B cell (primary cell): Measurements from ENCODE around the gene MICALL2. TPM values are rescaled to one million over a fixed set of nuclear protein-coding genes. Genes with fewer than 3 reads are reported as not detected.

Experiments used
- ATAC-seq: fragments of 200-7000 bp; cut with Tn5 transposase; one replicate; pipeline ENCODE4 v1.10.0; 2021; ENCODE audit warnings: low read depth, mild to moderate bottlenecking, moderate number of reproducible peaks, moderate library complexity
- CTCF ChIA-PET: fragments of 350-600 bp; sonication (Branson Sonifier 250); formaldehyde crosslinking; loops from one replicate; lab custom pipeline; 2021; ENCODE audit warnings: antibody characterized with exemption, inconsistent platforms; lab: Charles Lee
- POLR2A ChIA-PET: fragments of 350-600 bp; sonication (Branson Sonifier 250); formaldehyde crosslinking; loops from one replicate; lab custom pipeline; 2021; ENCODE audit warnings: antibody characterized with exemption; lab: Charles Lee
- DNase-seq: peaks from one replicate; pipeline ENCODE4 v3.0.0; 2013
- H2AFZ ChIP-seq: 2 replicates; pipeline ENCODE4 v1.6.1; 2012; ENCODE audit warnings: mild to moderate bottlenecking, low read depth, low read length; ENCODE audit not compliant: insufficient read depth, poor library complexity, severe bottlenecking
- H3K27ac ChIP-seq, 2 donors: 1 replicate in 1 of 2; 2 replicates in 1 of 2; pipeline ENCODE4 v1.5.1; 2012 to 2013; ENCODE audit warnings: low read length in 2 of 2, mild to moderate bottlenecking in 2 of 2, moderate library complexity in 1 of 2
- H3K27me3 ChIP-seq, 4 experiments: fragments of 200-600 bp in 1 of 4; sonication (generic) in 1 of 4; replicated peaks in 1 of 4; 1 replicate in 2 of 4; 2 replicates in 2 of 4; pipeline versions ENCODE4 v1.6.1 to v1.7.0; 2013 to 2016; ENCODE audit warnings: low read length in 3 of 4, mild to moderate bottlenecking in 2 of 4, mixed read lengths in 1 of 4, moderate library complexity in 1 of 4; ENCODE audit not compliant: insufficient read depth in 4 of 4, control insufficient read depth in 3 of 4; ENCODE audit errors: control extremely low read depth in 1 of 4
- H3K36me3 ChIP-seq, 2 experiments: replicated peaks in 1 of 2; 1 replicate in 1 of 2; 2 replicates in 1 of 2; pipeline versions ENCODE4 v1.6.1 to v1.7.1; 2013; ENCODE audit warnings: low read length in 1 of 2; ENCODE audit not compliant: insufficient read depth in 2 of 2, control insufficient read depth in 1 of 2; ENCODE audit errors: control extremely low read depth in 1 of 2, extremely low read depth in 1 of 2
- H3K4me1 ChIP-seq, 2 donors: fragments of 200-600 bp in 1 of 2; sonication (generic) in 1 of 2; 1 replicate in 1 of 2; 2 replicates in 1 of 2; pipeline versions ENCODE4 v1.5.1 to v1.6.1; 2013 to 2017; ENCODE audit warnings: low read length in 2 of 2; ENCODE audit not compliant: control insufficient read depth in 2 of 2, insufficient read depth in 2 of 2
- H3K4me2 ChIP-seq: replicated peaks from 2 replicates; pipeline ENCODE3; 2012; ENCODE audit warnings: mild to moderate bottlenecking, low read depth, low read length; ENCODE audit not compliant: poor library complexity, severe bottlenecking
- H3K4me3 ChIP-seq, 5 experiments: fragments of 200-600 bp in 1 of 5; sonication (generic) in 1 of 5; 1 replicate in 3 of 5; 2 replicates in 2 of 5; pipeline versions ENCODE4 v1.5.1 to v1.7.0; 2011 to 2016; ENCODE audit warnings: low read length in 4 of 5, mild to moderate bottlenecking in 4 of 5, low read depth in 2 of 5, control low read depth in 1 of 5, moderate library complexity in 1 of 5; ENCODE audit not compliant: insufficient read depth in 1 of 5; ENCODE audit errors: control extremely low read depth in 1 of 5, extremely low read depth in 1 of 5
- H3K79me2 ChIP-seq: fragments of 200-600 bp; sonication (generic); one replicate; pipeline ENCODE4 v1.6.0; 2016; ENCODE audit warnings: low read length; ENCODE audit not compliant: control insufficient read depth, insufficient read depth
- H3K9ac ChIP-seq: fragments of 200-600 bp; sonication (generic); 2 replicates; pipeline ENCODE4 v1.6.1; 2017; ENCODE audit warnings: mild to moderate bottlenecking, low read length, moderate library complexity
- H3K9me3 ChIP-seq, 3 donors: one replicate each; pipeline versions ENCODE4 v1.6.1 to v1.7.1; 2013; ENCODE audit warnings: low read length in 2 of 3; ENCODE audit not compliant: control insufficient read depth in 2 of 3, insufficient read depth in 1 of 3; ENCODE audit errors: control extremely low read depth in 1 of 3
- H4K20me1 ChIP-seq: 2 replicates; pipeline ENCODE4 v1.6.0; 2012; ENCODE audit warnings: mild to moderate bottlenecking, low read length; ENCODE audit not compliant: insufficient read depth, control insufficient read depth, poor library complexity, severe bottlenecking
- H3K27ac Mint-ChIP-seq: one replicate; pipeline ENCODE4 v1.8.0; 2021; ENCODE audit warnings: mixed read lengths
- H3K27me3 Mint-ChIP-seq: one replicate; pipeline ENCODE4 v1.8.0; 2021; ENCODE audit warnings: mixed read lengths
- H3K4me1 Mint-ChIP-seq: one replicate; pipeline ENCODE4 v1.8.0; 2021; ENCODE audit warnings: mixed read lengths
- H3K4me3 Mint-ChIP-seq: one replicate; pipeline ENCODE4 v1.8.0; 2021; ENCODE audit warnings: mixed read lengths
- H3K9me3 Mint-ChIP-seq: one replicate; pipeline ENCODE4 v1.8.0; 2022; ENCODE audit warnings: mixed read lengths; ENCODE audit not compliant: insufficient read depth
- CTCF ChIP-seq: fragments of 200-600 bp; IDR thresholded peaks from one replicate; pipeline ENCODE4 v1.8.0; 2022; ENCODE audit warnings: antibody characterized with exemption, mild to moderate bottlenecking
- EZH2 ChIP-seq: IDR thresholded peaks from 2 replicates; pipeline ENCODE4 v1.6.1; 2012; ENCODE audit warnings: borderline replicate concordance, low read depth, mild to moderate bottlenecking, moderate library complexity, low read length; ENCODE audit not compliant: insufficient read depth, poor library complexity, severe bottlenecking
- WGBS: methylation state at CpG from one replicate; pipeline ENCODE4 v1.1.5; 2013; ENCODE audit warnings: missing lambda C conversion rate; ENCODE audit not compliant: insufficient coverage; 5-methylcytosine and 5-hydroxymethylcytosine counted together
- intact Hi-C: fragments of 100-400 bp; cut with micrococcal nuclease; formaldehyde crosslinking; loops from one replicate; pipeline ENCODE4 v1.10.0; 2022
- polyA plus RNA-seq: library from polyadenylated mRNA; depleted of rRNA; stranded (reverse); fragments of >200 nt; gene quantifications from 2 replicates; pipeline ENCODE4 v1.2.3, GENCODE V29; 2012
- total RNA-seq, 2 donors: library from RNA; stranded (reverse); fragments of 120-200 nt in 1 of 2; gene quantifications; 1 replicate in 1 of 2; 2 replicates in 1 of 2; pipeline versions ENCODE4 v1.2.3 to v1.2.4, GENCODE V29; 2013 to 2022

The MICALL2 gene
- total and polyA plus RNA-seq, 2 donors (not counting 1 experiment from before 2014, with no cell fraction given): 0.85 to 0.94 TPM

- H3K36me3 ChIP-seq: peaks cover 0 to 50% of the 10 kb centered on the region in 2 experiments
- H3K4me2 ChIP-seq: no peak overlapping the region
Observed at GRCh38 chr7:1500064-1500807, 41.0 kb upstream of the MICALL2 start.

More at GRCh38 chr7:1500064-1500807, 41.0 kb upstream of the MICALL2 start:
- Histone ChIP-seq H3K79me2 (peaks cover 36% of the 10 kb centered on the region), H2AFZ (no peak overlapping the region), H3K9me3 (no peaks in the 10 kb centered on the region), H3K4me3 (no peak overlapping the region), H3K27me3 (no peaks in the 10 kb centered on the region), H3K9ac (no peak overlapping the region), H3K27ac (no peak overlapping the region), H3K4me1 (peaks cover 14 to 31% of the 10 kb centered on the region in 2 donors), H4K20me1 (peaks cover 50% of the 10 kb centered on the region)
- intact Hi-C loops: no loop called here
- H3K9me3 Mint-ChIP-seq: no peaks in the 10 kb centered on the region
- DNase-seq: no peak
- TF ChIP-seq CTCF (no peak), EZH2 (no peak)
- no peak overlapping the region for H3K4me3 Mint-ChIP-seq
- over 99% methylated on average over 34 of the region's 34 CpGs for WGBS
- H3K4me1 Mint-ChIP-seq: peaks cover 24% of the 10 kb centered on the region
- no peak for ATAC-seq
- POLR2A ChIA-PET: interaction anchor here (0.5 kb wide), 1 partner anchor 382 kb away, joined by 3 read pairs; no protein-coding TSS in a partner anchor
- H3K27ac Mint-ChIP-seq: no peak overlapping the region
- CTCF ChIA-PET: no interaction called here
- H3K27me3 Mint-ChIP-seq: no peaks in the 10 kb centered on the region
